Fibroblast of skin of left quadriceps (primary cell): ENCODE data around the gene SMPD2.

ENCODE experiments used
- DNase-seq, 2 experiments: peaks; one replicate each; pipeline ENCODE4 v3.0.0-alpha.2; 2013; ENCODE audit warnings: low read depth in 2 of 2

The SMPD2 gene

GRCh38 chr6:109440331-109441068 lies at the start of gene SMPD2, which contains the start of gene PPIL6:
TSS of gene SMPD2 (plus strand) at chr6:109440724. CDS start at chr6:109441122, 398 bp downstream.
TSS of gene PPIL6 (minus strand) at chr6:109440628. CDS start at chr6:109440590, 38 bp downstream.
- DNase-seq = peak; percentile 80 to 81

GRCh38 chr6:109393157-109393885 lies 47.2 kb upstream of the SMPD2 start:
- DNase-seq = no peak

DNA sequence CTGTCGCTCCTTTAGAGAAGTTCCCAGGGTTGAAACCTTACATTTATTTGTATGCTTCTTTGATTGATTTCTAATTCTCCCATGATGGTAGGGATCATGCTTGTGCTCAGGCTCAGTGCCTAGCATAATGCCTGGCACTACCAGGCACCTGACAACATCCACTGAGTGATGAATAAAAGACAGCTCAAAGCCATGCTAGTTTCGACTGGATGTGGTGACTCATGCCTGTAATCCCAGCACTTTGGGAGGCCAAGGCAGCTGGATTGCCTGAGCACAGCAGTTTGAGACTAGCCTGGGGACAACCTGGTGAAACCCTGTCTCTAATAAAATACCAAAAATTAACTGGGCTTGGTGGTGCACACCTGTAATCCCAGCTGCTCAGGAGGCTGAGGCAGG lies 46.6 kb upstream of the SMPD2 start:
- DNase-seq = no peak

DNA sequence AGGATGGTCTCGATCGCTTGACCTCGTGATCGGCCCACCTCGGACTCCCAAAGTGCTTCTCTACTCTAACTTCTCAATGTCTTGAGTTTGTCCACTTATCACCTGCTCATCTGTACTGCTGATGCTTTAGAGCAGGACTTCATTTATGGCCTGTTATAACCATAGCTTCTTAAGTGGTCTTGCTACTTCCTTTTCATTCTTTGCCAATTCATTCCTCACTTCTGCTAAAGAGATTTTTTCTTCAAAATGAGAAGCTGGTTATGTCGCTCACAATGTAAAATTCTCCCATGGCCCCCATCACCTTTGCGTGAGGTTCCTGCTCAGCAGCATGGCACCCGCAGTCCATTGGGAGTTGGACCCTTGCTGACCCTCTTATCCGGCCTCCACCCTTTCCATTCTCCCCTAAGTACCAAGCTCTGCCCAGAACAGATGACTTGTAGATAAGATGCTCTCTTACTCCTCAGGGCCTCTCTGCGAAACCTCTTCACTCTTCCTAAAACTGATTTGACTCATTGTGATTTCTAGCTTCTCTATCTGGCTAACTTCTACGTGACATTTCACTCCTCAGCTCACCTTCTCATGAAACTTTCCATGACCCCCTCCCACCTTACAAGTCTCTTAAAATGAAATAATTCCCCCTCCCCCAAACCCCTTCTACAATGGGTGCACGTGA lies 44.3 kb upstream of the SMPD2 start:
- DNase-seq = no peak

GRCh38 chr6:109397020-109397419 lies 43.5 kb upstream of the SMPD2 start:
- no peak for DNase-seq

GRCh38 chr6:109406196-109406595 lies 34.3 kb upstream of the SMPD2 start:
- DNase-seq = peak; percentile 19 to 27

DNA sequence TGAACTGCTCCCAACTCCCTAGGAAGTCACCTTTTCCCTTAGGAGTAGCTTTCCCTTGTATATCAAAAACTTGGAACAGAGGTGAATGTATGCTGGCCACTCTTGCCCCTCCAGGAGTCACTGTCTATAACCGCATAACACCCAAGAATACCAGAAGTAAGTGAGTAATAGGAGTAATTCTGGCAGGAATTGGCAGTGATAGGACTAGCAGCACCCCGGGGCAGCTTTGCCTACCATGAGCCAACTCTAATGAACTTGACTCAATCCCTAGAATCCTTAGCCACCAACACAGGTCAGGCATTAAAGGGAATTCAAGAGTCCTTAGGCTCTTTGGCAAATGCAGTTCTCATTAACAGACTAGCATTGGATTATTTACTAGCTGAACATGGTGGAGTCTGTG lies 29.5 kb upstream of the SMPD2 start:
- no peak for DNase-seq

- DNase-seq = no peak
Observed at GRCh38 chr6:109417646-109418045, 22.9 kb upstream of the SMPD2 start.

DNA sequence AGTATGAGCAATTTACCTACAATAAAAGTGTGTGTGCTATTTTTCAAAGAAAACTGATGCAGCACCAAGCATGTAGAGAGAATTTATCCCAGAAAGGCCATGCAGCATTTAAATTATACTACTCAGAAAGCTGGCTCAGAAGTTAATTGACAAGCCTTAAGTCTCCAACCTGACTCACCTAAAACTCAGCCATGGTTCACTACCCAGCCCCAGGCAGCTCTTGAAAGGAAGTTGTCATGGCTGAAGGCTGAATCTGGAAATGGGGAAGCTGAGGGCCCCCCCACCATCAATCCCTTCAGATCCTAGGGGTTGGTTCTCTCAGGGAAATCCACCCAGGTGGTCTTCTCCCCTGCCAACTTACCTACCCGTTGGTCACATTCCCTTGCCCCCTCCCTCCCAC lies 19.8 kb upstream of the SMPD2 start:
- DNase-seq = no peak

DNA sequence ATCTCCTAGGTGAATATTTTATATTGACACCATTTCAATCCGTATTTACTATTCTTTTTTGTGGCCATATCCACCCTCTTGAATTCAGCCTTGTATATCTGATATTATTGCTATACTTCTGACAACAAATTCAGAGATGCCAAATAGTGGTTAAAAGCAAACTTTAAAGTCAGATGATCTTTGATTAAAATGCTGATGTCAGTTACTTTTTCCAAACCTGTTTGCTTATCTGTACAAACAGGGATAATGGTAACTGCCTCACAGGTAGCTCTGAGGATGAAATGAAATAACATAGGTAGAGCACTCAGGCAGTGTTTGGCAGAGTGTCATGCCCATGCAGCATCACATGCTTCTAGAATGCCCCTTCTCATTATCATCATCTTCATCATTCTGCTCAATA lies 19.3 kb upstream of the SMPD2 start:
- no peak for DNase-seq

GRCh38 chr6:109424946-109425345 lies 15.6 kb upstream of the SMPD2 start:
- DNase-seq = no peak

DNA sequence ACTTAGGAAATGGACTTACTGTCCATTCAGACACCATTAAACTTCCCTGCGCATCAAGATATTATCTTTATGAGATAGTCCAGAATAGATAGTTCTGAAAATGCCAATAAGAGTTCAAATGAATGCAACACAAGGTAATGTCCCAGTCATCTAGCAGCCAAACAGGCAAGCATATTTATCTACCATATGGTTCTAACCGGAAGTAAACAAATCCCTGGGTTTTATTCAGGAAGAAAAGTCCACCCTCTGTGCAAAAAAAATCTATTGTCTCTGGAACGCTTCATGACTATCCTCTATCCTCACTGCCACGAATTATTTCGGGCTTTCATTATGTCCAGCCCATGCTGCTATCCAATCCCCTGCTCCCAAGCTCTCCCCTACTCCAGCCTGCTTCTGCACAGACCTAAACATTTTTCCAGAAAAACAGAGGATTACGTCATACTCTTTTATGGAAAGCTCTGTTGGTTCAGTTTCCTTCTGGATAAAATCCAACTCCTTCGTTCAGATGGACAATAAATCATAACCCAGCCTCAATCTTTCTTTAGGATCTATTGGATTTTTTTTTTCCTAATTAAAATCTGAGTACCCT lies 11.5 kb upstream of the SMPD2 start:
- DNase-seq = peak; percentile 55 to 56

DNA sequence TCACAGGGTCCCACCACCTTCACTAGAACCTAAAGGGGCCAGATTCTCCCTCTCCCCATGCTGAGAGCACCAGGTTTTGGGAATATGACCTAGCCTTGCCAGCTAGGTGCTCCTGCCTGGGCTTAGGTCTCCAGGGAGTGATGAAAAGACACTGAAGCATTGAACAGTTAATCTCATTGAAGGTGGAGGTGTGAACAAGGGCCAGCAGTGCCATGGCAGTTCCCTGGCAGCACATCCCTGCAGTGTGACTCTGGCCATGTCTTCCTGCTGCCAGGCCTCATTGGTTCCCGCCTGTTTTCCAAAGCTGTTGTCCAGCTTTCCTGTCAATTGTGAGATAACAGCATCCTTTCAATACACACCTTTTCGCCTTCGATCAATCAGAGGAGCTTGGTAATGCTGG lies 11.0 kb upstream of the SMPD2 start:
- DNase-seq = no peak

DNA sequence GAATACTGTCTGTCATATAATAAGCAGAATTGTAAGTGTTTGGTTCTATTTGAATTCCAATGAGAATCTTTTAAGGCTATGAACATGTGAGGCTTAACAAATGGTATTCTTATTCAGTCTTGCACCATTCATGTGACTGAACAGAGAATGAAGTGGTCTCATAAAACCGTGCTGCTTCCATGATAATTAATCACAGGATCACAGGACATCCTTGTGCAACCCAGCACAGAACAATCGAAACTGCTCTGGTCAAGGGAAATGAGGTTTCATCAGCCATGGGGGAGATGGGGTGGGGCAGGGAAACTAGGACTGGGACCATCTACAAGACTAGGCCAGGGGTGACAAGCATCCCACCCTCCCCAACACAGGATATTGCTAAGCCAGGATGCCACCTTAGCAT lies 6.1 kb upstream of the SMPD2 start:
- DNase-seq = no peak

GRCh38 chr6:109436041-109436440 lies 4.5 kb upstream of the SMPD2 start:
- DNase-seq = no peak

DNA sequence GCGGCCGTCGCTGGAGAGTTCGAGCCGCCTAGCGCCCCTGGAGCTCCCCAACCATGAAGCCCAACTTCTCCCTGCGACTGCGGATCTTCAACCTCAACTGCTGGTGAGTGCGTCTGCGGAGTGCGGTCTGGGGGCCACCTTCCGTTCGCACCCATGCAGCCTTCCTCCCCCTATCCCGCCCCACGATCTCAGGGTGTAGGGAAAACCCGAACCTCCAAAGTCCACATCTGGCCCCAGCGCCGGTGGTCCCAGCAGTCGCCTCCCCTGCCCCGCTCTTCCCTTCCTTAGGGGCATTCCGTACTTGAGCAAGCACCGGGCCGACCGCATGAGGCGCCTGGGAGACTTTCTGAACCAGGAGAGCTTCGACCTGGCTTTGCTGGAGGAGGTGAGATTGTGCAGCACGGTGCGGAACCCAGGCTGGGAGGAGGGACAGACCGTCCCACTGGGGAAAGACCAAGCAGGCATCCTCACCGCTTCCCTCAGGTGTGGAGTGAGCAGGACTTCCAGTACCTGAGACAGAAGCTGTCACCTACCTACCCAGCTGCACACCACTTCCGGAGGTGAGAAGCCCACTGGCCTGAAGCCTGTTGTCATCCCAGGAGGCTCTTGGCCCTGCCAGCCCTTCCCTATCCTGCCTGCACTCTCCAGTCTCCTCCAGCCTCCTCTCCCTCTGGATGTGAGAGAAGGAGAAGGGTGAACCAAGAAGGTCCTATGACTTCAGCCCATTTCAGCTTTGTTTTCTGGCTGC lies 719 bp downstream of the SMPD2 start:
- DNase-seq = no peak

DNA sequence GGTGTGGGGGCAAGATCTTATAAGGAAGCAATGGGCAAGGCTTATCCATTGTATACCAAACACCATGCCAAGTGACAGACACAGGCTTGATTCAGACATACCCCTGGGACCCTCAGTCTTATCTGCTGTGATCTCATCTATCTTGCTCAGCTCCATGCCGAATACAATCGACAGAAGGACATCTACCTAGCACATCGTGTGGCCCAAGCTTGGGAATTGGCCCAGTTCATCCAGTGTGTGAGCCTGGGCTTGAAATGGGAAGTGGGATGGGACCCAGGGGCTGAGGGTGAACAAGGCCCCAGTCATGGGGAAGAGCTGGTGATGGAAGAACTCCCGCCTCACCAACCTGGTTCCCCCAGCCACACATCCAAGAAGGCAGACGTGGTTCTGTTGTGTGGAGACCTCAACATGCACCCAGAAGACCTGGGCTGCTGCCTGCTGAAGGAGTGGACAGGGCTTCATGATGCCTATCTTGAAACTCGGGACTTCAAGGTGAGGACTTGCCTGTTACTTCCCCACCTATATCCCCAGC lies 1.9 kb downstream of the SMPD2 start:
- no peak for DNase-seq

DNA sequence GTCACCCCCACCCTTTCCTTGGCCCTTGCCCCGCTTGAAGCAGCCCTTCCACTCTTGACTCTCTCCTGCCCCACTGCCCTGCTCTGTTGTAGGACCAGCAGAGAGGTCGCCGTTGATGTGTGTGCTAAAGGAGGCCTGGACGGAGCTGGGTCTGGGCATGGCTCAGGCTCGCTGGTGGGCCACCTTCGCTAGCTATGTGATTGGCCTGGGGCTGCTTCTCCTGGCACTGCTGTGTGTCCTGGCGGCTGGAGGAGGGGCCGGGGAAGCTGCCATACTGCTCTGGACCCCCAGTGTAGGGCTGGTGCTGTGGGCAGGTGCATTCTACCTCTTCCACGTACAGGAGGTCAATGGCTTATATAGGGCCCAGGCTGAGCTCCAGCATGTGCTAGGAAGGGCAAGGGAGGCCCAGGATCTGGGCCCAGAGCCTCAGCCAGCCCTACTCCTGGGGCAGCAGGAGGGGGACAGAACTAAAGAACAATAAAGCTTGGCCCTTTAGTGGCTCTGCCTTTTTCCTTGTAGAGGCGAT lies 3.0 kb downstream of the SMPD2 start:
- DNase-seq = no peak

- DNase-seq = no peak
Observed at GRCh38 chr6:109445382-109445781, 4.9 kb downstream of the SMPD2 start.

- no peak for DNase-seq
Observed at GRCh38 chr6:109446072-109446471, 5.5 kb downstream of the SMPD2 start.

DNA sequence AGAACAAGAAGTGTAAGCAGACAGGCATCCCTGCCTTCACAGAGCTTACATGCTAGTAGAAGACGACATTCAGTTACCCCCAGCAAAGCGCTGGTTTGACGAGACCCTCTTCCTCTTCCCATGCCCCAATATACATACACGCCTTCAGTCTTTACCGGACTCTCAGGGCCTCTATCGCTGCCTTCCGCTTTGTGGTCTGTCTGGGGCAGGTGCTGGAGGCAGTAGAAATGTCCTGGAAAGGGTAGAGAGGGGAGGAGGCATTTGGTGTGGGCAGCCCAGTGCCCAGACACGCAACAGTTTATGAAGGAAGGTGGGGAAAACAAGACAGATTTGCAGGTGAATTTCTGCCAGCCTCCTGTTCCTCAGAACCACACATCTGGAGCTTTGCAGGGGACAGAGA lies 6.0 kb downstream of the SMPD2 start:
- no peak for DNase-seq
